Testis (tissue), 2 donors: ENCODE data around the gene PER2.

Experiments
- CTCF ChIP-seq, 3 experiments: fragments of 450-650 bp in 2 of 3; fragments of 200-600 bp in 1 of 3; sonication (generic) in 1 of 3; IDR thresholded peaks; one replicate each; pipeline ENCODE4 v1.5.1; 2016 to 2019; ENCODE audit warnings: antibody characterized with exemption in 3 of 3, mild to moderate bottlenecking in 2 of 3, moderate library complexity in 1 of 3
- POLR2A ChIP-seq: fragments of 450-650 bp; IDR thresholded peaks from one replicate; pipeline ENCODE4 v1.6.1; 2017; ENCODE audit warnings: antibody characterized with exemption, mild to moderate bottlenecking, moderate library complexity

GRCh38 chr2:238225121-238225520 lies 63.3 kb downstream of the PER2 start:
- TF ChIP-seq CTCF (IDR thresholded peaks at IDR 0.05) (no peak), POLR2A (no peak)
